GM12872 (cell line): ENCODE data around the gene MORN5.

ENCODE experiments used
- CTCF ChIP-seq: IDR thresholded peaks from 3 replicates; pipeline ENCODE4 v1.5.1; 2011; ENCODE audit warnings: low read depth, mild to moderate bottlenecking, low read length, moderate library complexity; ENCODE audit not compliant: insufficient read depth

MORN5 gene

GRCh38 chr9:122248448-122248865, 88.7 kb downstream of the MORN5 start:
- no peak for TF ChIP-seq CTCF
